Measurements from ENCODE around the gene SND1. TPM values are rescaled to one million over a fixed set of nuclear protein-coding genes. Genes with fewer than 3 reads are reported as not detected.

SND1 gene
- total and polyA plus RNA-seq, 5 experiments from 2014 or later: 80.1 to 105 (median 86.0) TPM

- peaks cover 6 to 17% (median 8%) of the 10 kb centered on the region in 5 donors for H3K27me3 Mint-ChIP-seq
- H3K27ac Mint-ChIP-seq: no peak overlapping the region
- DNase-seq (no peak), ATAC-seq (no peak)
- POLR2A ChIA-PET: no interaction called here
- H3K9me3 Mint-ChIP-seq: peaks cover 2 to 17% (median 10%) of the 10 kb centered on the region in 9 donors
- no peak overlapping the region for H3K4me3 Mint-ChIP-seq
- H3K36me3 Mint-ChIP-seq: peaks cover 0 to 10% (median 3%) of the 10 kb centered on the region in 3 donors
- peaks cover 8 to 19% (median 11%) of the 10 kb centered on the region in 4 donors for H3K4me1 Mint-ChIP-seq
Observed at GRCh38 chr7:128139406-128139805, 487.4 kb downstream of the SND1 start.

- Mint-ChIP-seq H3K9me3 (peaks cover 2 to 17% (median 10%) of the 10 kb centered on the region in 9 donors), H3K4me3 (no peak overlapping the region), H3K4me1 (no peaks in the 10 kb centered on the region), H3K36me3 (peaks cover 0 to 10% (median 3%) of the 10 kb centered on the region in 3 donors), H3K27me3 (peaks cover 0 to 9% (median 0%) of the 10 kb centered on the region in 5 donors), H3K27ac (no peak overlapping the region)
- DNase-seq (no peak), ATAC-seq (no peak)
- POLR2A ChIA-PET: no interaction called here
Observed at GRCh38 chr7:128141683-128142195, 489.7 kb downstream of the SND1 start.

Small RNA genes lying within 50 kb of the gene (microRNA-seq; reads per million reads assigned to microRNA genes)
- gene MIR593 (ENCODE audit: borderline microRNAs expressed): not detected

Other genes with a start within 250 kb of the SND1 start
- 10 to 100 TPM; 20.8 to 23.5 TPM for gene GCC1, start 66.6 kb upstream of the SND1 start, total RNA-seq
- 10 to 100 TPM in 1 of 3 donors, 1 to 10 TPM in 2; 7.9 to 14.5 (median 8.0) TPM for gene GCC1, start 66.6 kb upstream of the SND1 start, polyA plus RNA-seq
- 10 to 100 TPM; 77.0 to 79.3 TPM for gene ARF5, start 63.8 kb upstream of the SND1 start, total RNA-seq
- 100 to 1,000 TPM; 146 to 156 (median 152) TPM for gene ARF5, start 63.8 kb upstream of the SND1 start, polyA plus RNA-seq
- 1 to 10 TPM; 4.6 to 7.4 TPM for gene FSCN3, start 58.5 kb upstream of the SND1 start, total RNA-seq
- under 1 TPM; 0.29 to 0.57 (median 0.48) TPM for gene FSCN3, start 58.5 kb upstream of the SND1 start, polyA plus RNA-seq
- gene PAX4, start 34.1 kb upstream of the SND1 start, total RNA-seq: not detected
- not detected for gene PAX4, start 34.1 kb upstream of the SND1 start, polyA plus RNA-seq

All from naive thymus-derived CD8-positive, alpha-beta T cell (primary cell).